ENCODE results near the gene TCP11. TPM values are rescaled to one million over a fixed set of nuclear protein-coding genes. Genes with fewer than 3 reads are reported as not detected.

The TCP11 gene
- total and polyA plus RNA-seq, 2 experiments from 2014 or later, result 0.27 to 0.54 TPM

DNA sequence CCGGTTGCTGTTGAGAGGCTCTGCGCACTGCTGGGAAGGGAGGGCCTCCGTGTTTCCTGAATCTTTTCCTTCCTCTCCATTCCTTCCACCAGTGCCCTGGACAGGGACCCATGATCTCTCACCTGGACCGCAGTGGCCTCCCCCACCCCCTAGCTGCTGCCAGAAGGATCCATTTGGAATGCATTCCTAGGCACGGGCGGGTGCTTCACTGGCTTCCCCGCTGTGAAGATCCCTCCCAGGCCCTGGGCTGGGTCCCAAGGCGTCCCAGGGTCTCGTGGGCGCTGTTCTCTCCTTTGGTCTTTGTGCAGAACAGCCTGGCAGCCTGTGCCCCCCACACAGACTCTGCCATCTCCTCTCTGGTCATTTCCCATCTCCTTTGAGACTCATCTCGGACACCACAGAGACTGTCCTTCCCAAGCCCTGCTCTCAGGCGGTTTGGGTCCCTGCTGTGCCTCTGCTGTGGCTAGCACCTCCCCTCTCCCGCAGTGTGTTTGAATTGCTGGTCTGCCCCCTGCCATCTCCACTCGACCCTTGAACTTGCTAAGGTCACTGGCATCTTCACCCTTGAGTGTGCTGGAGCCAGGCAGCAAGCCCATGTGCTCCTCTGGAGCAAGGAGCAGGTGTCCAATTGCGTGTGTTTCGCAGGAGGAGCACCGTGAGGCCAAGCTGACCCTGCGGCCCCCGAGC, 59.0 kb downstream of the TCP11 start:
- Histone ChIP-seq H3K36me3 (no peaks in the 10 kb centered on the region), H3K27me3 (no peaks in the 10 kb centered on the region), H3K4me3 (no peak overlapping the region), H3K9me3 (ENCODE audit: low read depth) (no peaks in the 10 kb centered on the region), H3K27ac (no peak overlapping the region), H3K4me1 (ENCODE audit: low read depth) (no peaks in the 10 kb centered on the region)
- no peak for DNase-seq (ENCODE audit: low read depth in 1 of 2, low spot score in 1 of 2)
- no peak for TF ChIP-seq CTCF (IDR thresholded peaks at IDR 0.05; ENCODE audit: low read depth, low read length)

- no peak overlapping the region for H3K4me3 ChIP-seq
- DNase-seq (ENCODE audit: low read depth in 1 of 2, low spot score in 1 of 2), result no peak
- H3K36me3 ChIP-seq, result no peaks in the 10 kb centered on the region
- H3K9me3 ChIP-seq (ENCODE audit: low read depth), result no peaks in the 10 kb centered on the region
- H3K27me3 ChIP-seq, result no peaks in the 10 kb centered on the region
- no peak overlapping the region for H3K27ac ChIP-seq
- TF ChIP-seq CTCF (IDR thresholded peaks at IDR 0.05; ENCODE audit: low read depth, low read length), result no peak
- H3K4me1 ChIP-seq (ENCODE audit: low read depth), result no peaks in the 10 kb centered on the region
Measured at GRCh38 chr6:35081426-35081851, 59.7 kb downstream of the TCP11 start.

GRCh38 chr6:35080821-35081425, 60.2 kb downstream of the TCP11 start:
- Histone ChIP-seq H3K4me1 (ENCODE audit: low read depth) (no peaks in the 10 kb centered on the region), H3K9me3 (ENCODE audit: low read depth) (no peaks in the 10 kb centered on the region), H3K27me3 (no peaks in the 10 kb centered on the region), H3K27ac (no peak overlapping the region), H3K4me3 (no peak overlapping the region), H3K36me3 (no peaks in the 10 kb centered on the region)
- no peak for TF ChIP-seq CTCF (IDR thresholded peaks at IDR 0.05; ENCODE audit: low read depth, low read length)
- no peak for DNase-seq (ENCODE audit: low read depth in 1 of 2, low spot score in 1 of 2)

DNA sequence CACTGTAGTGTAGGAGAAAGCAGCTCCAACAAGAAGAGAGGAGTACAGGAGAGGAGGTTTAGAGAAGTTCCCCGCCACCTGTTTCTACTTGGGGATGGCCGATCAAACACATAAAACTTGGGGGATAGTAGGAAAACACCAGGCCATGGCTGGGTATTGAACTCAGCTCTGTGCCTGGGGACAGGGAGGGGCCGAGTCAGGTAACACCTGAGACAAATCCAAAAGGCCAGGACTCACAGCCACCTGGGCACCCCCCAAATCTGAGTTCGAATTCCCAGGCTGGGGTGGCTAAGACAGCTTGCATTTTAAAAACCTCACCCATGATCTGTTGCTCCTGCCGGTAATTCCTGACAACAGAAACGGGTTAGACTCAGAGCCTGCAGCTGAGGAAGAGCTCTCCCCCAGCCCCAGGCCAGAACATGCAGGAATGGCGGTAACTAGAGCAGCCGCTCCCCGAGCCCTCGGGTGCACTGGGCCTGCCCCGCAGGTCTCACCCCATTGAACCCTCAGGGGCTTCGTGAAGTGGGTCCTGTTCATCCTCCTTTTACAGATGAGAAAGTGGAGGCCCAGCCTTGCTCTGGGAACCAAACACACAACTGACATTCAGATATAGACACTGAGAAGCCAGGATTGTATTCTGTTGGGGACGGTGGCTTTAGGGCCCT, 61.0 kb downstream of the TCP11 start:
- Histone ChIP-seq H3K27ac (no peak overlapping the region), H3K27me3 (no peaks in the 10 kb centered on the region)
- DNase-seq (ENCODE audit: low read depth in 1 of 2, low spot score in 1 of 2), result no peak

More for the DNA sequence above, 61.0 kb downstream of the TCP11 start:
- no peaks in the 10 kb centered on the region for H3K9me3 ChIP-seq (ENCODE audit: low read depth)
- H3K4me3 ChIP-seq, result no peak overlapping the region
- no peaks in the 10 kb centered on the region for H3K36me3 ChIP-seq
- no peak for TF ChIP-seq CTCF (IDR thresholded peaks at IDR 0.05; ENCODE audit: low read depth, low read length)
- H3K4me1 ChIP-seq (ENCODE audit: low read depth), result no peaks in the 10 kb centered on the region

Measured in cardiac muscle cell (in vitro differentiated cells and primary cell).